ENCODE results near the gene HEPHL1. TPM values are rescaled to one million over a fixed set of nuclear protein-coding genes. Genes with fewer than 3 reads are reported as not detected.

HEPHL1 gene
- total RNA-seq, 1 experiment from 2014 or later = not detected

GRCh38 chr11:94028436-94028835 lies 7.3 kb downstream of the HEPHL1 start:
- H4K20me1 ChIP-seq (ENCODE audit: insufficient read depth) = no peaks in the 10 kb centered on the region
- no peak for TF ChIP-seq ELF1 (IDR thresholded peaks at IDR 0.05; ENCODE audit: borderline replicate concordance, low read depth)
- no peak for TF ChIP-seq YY1 (IDR thresholded peaks at IDR 0.05; ENCODE audit: extremely low read depth, insufficient replicate concordance, low read depth, low read length)
- TF ChIP-seq CTCF (IDR thresholded peaks at IDR 0.05 in 2 of 3, conservative IDR thresholded peaks at IDR 0.05 in 1 of 3; ENCODE audit: borderline replicate concordance in 1 of 3, insufficient read depth in 1 of 3, low read depth in 2 of 3, low read length in 2 of 3) = no peak
- TF ChIP-seq ZNF274 (IDR thresholded peaks at IDR 0.05; ENCODE audit: low read depth, low read length) = no peak
- no peak for TF ChIP-seq EZH2 (IDR thresholded peaks at IDR 0.05)
- TF ChIP-seq JUND (IDR thresholded peaks at IDR 0.05) = no peak
- TF ChIP-seq POLR2A (IDR thresholded peaks at IDR 0.05; ENCODE audit: borderline replicate concordance, extremely low read depth, insufficient read depth, insufficient read length) = no peak
- no peak for TF ChIP-seq SRF (IDR thresholded peaks at IDR 0.05; ENCODE audit: low read depth)
- TF ChIP-seq ZFX (IDR thresholded peaks at IDR 0.05) = no peak
- no peak for TF ChIP-seq CBX3 (IDR thresholded peaks at IDR 0.05; ENCODE audit: low read depth)
- no peak for TF ChIP-seq RAD21 (IDR thresholded peaks at IDR 0.05; ENCODE audit: low read depth)
- TF ChIP-seq, protein P1, sequence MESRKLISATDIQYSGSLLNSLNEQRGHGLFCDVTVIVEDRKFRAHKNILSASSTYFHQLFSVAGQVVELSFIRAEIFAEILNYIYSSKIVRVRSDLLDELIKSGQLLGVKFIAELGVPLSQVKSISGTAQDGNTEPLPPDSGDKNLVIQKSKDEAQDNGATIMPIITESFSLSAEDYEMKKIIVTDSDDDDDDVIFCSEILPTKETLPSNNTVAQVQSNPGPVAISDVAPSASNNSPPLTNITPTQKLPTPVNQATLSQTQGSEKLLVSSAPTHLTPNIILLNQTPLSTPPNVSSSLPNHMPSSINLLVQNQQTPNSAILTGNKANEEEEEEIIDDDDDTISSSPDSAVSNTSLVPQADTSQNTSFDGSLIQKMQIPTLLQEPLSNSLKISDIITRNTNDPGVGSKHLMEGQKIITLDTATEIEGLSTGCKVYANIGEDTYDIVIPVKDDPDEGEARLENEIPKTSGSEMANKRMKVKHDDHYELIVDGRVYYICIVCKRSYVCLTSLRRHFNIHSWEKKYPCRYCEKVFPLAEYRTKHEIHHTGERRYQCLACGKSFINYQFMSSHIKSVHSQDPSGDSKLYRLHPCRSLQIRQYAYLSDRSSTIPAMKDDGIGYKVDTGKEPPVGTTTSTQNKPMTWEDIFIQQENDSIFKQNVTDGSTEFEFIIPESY (IDR thresholded peaks at IDR 0.05; ENCODE audit: extremely low read depth, insufficient replicate concordance, low read length) = no peak
- no peak for TF ChIP-seq EGR1 (IDR thresholded peaks at IDR 0.05; ENCODE audit: low read depth)
- TF ChIP-seq POLR2AphosphoS5 (IDR thresholded peaks at IDR 0.05; ENCODE audit: low read depth, low read length) = no peak
- TF ChIP-seq TCF7L2 (IDR thresholded peaks at IDR 0.05; ENCODE audit: borderline replicate concordance, extremely low read depth, insufficient read depth, insufficient read length) = no peak
- no peak for TF ChIP-seq SIN3A (IDR thresholded peaks at IDR 0.05; ENCODE audit: low read depth)
- no peak for TF ChIP-seq SP1 (IDR thresholded peaks at IDR 0.05; ENCODE audit: low read depth)
- TF ChIP-seq, protein P2, sequence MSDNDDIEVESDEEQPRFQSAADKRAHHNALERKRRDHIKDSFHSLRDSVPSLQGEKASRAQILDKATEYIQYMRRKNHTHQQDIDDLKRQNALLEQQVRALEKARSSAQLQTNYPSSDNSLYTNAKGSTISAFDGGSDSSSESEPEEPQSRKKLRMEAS (IDR thresholded peaks at IDR 0.05) = no peak
- TF ChIP-seq, protein P3, sequence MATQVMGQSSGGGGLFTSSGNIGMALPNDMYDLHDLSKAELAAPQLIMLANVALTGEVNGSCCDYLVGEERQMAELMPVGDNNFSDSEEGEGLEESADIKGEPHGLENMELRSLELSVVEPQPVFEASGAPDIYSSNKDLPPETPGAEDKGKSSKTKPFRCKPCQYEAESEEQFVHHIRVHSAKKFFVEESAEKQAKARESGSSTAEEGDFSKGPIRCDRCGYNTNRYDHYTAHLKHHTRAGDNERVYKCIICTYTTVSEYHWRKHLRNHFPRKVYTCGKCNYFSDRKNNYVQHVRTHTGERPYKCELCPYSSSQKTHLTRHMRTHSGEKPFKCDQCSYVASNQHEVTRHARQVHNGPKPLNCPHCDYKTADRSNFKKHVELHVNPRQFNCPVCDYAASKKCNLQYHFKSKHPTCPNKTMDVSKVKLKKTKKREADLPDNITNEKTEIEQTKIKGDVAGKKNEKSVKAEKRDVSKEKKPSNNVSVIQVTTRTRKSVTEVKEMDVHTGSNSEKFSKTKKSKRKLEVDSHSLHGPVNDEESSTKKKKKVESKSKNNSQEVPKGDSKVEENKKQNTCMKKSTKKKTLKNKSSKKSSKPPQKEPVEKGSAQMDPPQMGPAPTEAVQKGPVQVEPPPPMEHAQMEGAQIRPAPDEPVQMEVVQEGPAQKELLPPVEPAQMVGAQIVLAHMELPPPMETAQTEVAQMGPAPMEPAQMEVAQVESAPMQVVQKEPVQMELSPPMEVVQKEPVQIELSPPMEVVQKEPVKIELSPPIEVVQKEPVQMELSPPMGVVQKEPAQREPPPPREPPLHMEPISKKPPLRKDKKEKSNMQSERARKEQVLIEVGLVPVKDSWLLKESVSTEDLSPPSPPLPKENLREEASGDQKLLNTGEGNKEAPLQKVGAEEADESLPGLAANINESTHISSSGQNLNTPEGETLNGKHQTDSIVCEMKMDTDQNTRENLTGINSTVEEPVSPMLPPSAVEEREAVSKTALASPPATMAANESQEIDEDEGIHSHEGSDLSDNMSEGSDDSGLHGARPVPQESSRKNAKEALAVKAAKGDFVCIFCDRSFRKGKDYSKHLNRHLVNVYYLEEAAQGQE (IDR thresholded peaks at IDR 0.05; ENCODE audit: low read depth) = no peak
- no TSS peak for BruUV-seq (replicated peaks)
- no peak overlapping the region for H3K9ac ChIP-seq (ENCODE audit: low read length)
- ChIA-PET CTCF (no interaction called here), POLR2A (no interaction called here), RAD21 (ENCODE audit: low non-redundant PET in 1 of 2, low total read pairs in 2 of 2, uncharacterized antibody in 2 of 2, unreplicated experiment in 2 of 2) (no interaction called here)
- no peak overlapping the region for H2AFZ ChIP-seq (ENCODE audit: low read depth, low read length, poor library complexity, severe bottlenecking)
- no peaks in the 10 kb centered on the region for H3K9me2 ChIP-seq (ENCODE audit: insufficient read depth)
- no peak overlapping the region for H3K4me3 ChIP-seq (replicated peaks in 1 of 2; ENCODE audit: low read depth in 1 of 2, low read length in 2 of 2)
- H3K9me3 ChIP-seq (ENCODE audit: control insufficient read depth in 1 of 2, insufficient read depth in 1 of 2, low read depth in 1 of 2, low read length in 2 of 2) = no peaks in the 10 kb centered on the region
- no peak for ATAC-seq
- H3K4me1 ChIP-seq (ENCODE audit: control insufficient read depth in 1 of 2, insufficient read depth in 2 of 2, low read length in 2 of 2) = no peaks in the 10 kb centered on the region; a peak in 1 of 4 replicates
- no peaks in the 10 kb centered on the region for H3K36me3 ChIP-seq (ENCODE audit: control insufficient read depth in 1 of 2, insufficient read depth in 2 of 2, low read length in 2 of 2)
- no peaks in the 10 kb centered on the region for H3K27me3 ChIP-seq (ENCODE audit: insufficient read depth, low read length)
- no peak overlapping the region for H3K27ac ChIP-seq (ENCODE audit: low read depth, low read length)
- no peaks in the 10 kb centered on the region for H3K79me2 ChIP-seq (ENCODE audit: insufficient read depth, low read length)
- no peak overlapping the region for H3K4me2 ChIP-seq (ENCODE audit: low read length)
- intact Hi-C loops (cut with micrococcal nuclease) = no loop called here
- DNase-seq (ENCODE audit: low read depth, low spot score) = no peak

Data from HCT116 (cell line).